GDM1 (cell line): ENCODE measurements around the gene KDM4F.
"Not testable (repeated sequence)": the region's sequence is repeated elsewhere in the genome, so short reads cannot be mapped to it uniquely, and the experiment has no call there.

Experiments
- DNase-seq: peaks from one replicate; lab custom pipeline; 2025; lab: John Stamatoyannopoulos, UW

Gene KDM4F

GRCh38 chr11:95049122-95049521, at the start of gene KDM4F:
KDM4F (plus strand) TSS chr11:95049422.
- DNase-seq: not testable (repeated sequence)

GRCh38 chr11:95003716-95004115, 45.5 kb upstream of the KDM4F start:
- no peak for DNase-seq

- no peak for DNase-seq
These were observed 43.6 kb upstream of the KDM4F start for GRCh38 chr11:95005642-95006041.

GRCh38 chr11:95011376-95011775, 37.8 kb upstream of the KDM4F start:
- DNase-seq: no peak

DNA sequence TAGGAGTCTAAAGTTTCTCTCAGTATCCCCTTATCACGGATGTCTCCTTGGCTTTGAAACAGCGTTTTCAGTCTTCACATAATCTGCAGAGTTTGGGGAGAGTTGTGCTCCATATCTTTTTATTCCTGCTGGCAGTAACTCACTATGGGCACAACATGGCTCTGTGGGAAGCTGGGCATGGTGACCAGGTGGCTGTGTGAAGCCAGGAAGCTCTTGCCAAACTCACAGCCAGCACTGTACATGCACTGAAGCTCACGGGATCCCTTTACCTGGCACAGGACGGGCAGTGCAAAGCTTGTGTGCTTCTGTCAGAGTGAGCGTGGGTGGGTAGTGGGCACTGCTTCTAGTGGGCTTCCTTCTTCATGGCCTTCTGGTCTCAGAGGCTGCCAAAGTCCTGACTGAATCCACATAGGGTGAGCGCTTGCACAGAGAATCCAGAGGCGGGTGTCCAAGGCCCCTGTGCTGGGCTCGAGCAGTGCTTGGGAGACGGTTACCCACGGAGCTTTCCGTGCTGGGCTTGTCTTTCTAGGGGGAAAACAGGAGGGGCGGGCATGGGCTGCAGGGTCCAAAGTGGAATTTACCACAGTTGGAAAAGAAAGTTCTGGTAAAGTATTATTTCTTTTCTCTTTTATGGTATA, 34.9 kb upstream of the KDM4F start:
- DNase-seq: no peak

GRCh38 chr11:95016139-95016538, 33.1 kb upstream of the KDM4F start:
- DNase-seq: no peak

- not testable (repeated sequence) for DNase-seq
These were observed 27.8 kb upstream of the KDM4F start for GRCh38 chr11:95021468-95021867.

- no peak for DNase-seq
These were observed 24.3 kb upstream of the KDM4F start, which contains the start of gene KDM4E for GRCh38 chr11:95024958-95025357. KDM4E (plus strand) TSS chr11:95025258; CDS start chr11:95025558, 300 bp downstream.

- DNase-seq: not testable (repeated sequence)
These were observed 23.6 kb upstream of the KDM4F start for GRCh38 chr11:95025594-95025993.

GRCh38 chr11:95028357-95028756, 20.9 kb upstream of the KDM4F start:
- no peak for DNase-seq

DNA sequence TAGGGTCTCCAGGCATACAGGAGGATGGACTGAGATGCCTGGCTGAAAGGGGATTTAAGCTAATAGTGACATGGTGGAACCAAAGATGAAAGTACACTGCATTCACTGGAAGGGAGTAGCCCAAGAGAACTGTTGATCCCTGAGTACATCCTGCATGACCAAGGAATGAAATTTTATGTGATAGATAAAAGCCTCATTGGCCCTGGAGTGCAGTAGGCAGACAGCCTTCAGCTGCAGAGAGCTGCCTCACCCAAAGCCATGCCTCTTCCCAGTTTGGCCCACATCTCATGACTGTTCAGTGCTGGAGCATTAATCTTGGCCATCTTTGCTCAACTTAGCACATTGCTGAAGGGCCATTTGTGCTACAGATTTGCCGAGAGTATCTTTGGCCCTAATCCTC, 16.2 kb upstream of the KDM4F start:
- DNase-seq: no peak

GRCh38 chr11:95035316-95035715, 13.9 kb upstream of the KDM4F start:
- no peak for DNase-seq

DNA sequence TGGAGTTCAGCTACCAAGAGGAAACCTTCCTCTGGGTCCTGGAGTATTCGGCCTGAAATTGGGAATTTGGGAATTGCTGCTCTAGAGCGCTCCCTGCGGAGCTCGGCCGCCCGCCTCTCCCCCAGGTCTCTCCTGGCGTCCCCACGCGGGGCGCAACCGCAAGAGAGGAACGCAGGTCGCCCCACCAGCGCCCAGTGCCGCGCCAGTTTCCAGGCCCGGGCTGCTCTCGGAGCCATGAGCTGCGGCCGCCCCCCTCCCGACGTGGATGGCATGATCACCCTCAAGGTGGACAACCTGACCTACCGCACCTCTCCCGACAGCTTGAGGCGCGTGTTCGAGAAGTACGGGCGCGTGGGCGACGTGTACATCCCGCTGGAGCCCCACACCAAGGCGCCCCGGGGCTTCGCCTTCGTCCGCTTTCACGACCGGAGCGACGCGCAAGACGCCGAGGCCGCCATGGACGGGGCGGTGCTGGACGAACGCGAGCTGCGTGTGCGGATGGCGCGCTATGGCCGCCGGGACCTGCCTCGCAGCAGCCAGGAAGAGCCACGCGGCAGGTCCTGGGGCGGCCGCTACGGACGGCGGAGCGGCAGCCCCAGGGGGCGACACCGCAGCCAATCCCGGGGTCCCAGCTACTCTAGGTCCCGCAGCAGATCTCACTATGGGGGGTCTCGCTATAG, 11.7 kb upstream of the KDM4F start:
- not testable (repeated sequence) for DNase-seq

GRCh38 chr11:95042239-95042638, 7.0 kb upstream of the KDM4F start:
- no peak for DNase-seq

DNA sequence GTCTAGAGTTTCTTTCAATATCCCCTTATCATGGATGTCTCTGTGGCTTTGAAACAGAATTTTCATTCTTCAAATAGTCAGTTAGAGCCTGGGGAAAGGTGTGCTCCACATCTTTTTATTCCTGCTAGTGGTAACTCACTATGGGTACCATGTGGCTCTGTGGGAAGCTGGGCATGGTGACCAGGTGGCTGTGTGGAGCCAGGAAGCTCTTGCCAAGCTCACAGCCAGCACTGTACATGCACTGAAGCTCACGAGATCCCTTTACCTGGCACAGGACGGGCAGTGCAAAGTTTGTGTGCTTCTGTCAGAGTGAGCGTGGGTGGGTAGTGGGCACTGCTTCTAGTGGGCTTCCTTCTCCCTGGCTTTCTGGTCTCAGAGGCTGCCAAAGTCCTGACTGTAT, 6.3 kb upstream of the KDM4F start:
- no peak for DNase-seq

GRCh38 chr11:95044010-95044409, 5.2 kb upstream of the KDM4F start:
- no peak for DNase-seq

DNA sequence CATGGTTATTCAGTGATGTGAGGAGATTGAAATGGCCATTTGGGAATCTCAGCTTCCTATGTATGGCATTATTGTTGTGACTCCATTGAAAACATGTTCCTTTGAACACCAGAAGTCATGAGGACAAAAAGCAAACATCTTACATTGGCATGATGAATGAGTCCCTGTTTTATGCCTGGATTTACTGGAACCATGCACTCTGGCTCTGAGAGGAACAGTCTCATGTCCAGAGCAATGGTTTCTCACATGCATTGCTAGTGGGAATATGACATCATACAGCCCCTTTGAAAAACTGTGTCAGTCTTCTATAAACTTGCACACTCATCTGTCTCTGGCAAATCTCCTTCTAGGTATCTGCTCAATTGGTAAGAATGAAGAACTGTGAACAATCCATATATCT, 3.4 kb upstream of the KDM4F start:
- DNase-seq: no peak

DNA sequence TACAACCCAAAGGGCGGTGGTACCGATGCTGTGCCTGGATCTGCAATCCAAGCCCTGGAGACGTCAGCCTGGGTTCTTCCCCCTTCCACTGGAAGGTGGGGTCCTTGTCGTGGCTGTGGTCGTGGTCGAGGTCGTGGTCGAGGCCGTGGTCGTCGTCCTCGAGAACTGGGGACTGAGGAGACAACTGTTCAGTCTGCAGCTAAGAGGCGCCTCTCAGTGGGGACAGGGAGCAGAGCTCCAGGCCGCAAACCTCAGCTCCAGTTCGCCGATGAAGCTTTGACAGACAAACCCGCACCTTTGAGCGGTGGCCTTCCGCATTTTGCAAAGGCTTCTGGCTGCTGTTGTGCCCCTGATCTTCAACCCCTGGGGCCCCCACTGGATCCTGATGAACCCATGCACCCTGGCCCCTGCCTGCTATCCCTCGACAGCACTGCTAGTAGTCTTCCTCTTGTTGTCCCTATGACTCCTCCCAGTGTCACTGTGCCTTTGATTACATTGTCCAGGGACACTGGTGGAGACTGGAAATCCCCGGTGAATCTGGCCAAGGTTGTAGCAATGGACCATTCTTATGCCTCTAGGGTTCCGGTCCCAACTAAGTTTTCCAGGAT, 1.5 kb downstream of the KDM4F start:
- DNase-seq: no peak

- DNase-seq: no peak
These were observed 5.1 kb downstream of the KDM4F start for GRCh38 chr11:95054356-95054755.

DNA sequence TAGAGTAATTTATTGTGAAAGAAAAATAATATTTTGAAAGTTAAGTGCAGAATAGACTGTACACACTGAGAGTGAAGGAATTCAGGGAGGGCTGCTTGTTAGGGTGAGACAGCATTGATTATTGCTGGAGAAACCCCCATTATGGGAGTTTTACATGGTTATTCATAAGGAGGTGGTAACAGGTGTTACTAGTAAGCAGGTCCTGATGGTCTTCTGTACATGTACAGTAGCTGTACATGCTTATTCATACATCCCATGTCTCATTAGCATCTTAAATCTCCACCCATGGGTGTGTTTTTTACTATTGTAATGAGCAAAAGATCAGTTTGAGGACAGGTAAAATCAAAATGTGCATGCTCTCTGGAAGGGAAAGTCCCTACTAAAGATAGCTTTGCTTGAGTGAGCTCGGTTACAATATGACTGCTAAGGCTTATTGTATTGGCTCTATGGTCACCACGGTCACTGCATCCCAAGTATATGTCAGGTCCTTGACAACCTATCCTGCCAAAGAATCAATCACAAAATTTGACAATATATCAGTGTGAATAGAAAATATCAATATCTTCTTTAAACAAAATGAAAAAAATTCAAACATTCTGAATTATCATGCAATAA, 6.2 kb downstream of the KDM4F start:
- no peak for DNase-seq

DNA sequence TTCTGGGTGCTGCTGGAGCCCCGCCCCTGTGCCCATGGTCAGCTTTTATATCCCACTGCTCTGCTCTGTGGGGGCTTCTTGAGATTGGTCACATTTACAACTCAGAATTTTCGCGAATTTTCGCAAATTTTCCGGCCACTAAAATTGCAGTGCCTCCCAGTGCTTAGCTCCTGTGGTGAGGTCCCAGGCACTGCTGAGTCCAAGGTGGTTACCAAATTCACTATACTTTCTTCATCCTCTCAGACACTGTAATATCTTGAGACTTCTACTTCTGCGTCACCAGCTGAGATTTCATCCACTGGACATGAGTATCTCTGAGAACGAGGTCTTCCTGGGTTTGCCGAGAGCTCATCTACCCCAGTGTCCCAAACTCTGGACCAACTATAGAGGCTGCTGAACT, 8.7 kb downstream of the KDM4F start:
- DNase-seq: no peak

DNA sequence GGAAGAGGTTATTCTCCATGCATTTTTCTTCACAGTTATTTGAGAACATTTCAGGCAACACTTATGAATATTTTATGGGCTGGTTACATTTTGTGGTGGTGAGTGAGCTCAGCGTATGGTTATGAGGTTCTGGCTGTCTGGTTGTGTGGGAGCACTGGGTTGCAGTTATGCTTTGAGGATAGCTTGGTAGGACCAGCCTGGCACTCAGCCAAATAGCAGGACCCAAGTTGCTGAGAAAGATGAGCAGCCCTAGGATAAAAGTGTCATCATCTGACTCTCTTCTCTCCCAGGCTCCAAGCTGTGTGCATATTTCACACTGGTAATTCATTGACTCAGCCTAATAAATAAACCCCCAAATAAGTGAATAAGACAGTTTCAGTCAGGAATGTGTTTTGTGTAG, 9.4 kb downstream of the KDM4F start:
- DNase-seq: no peak

- DNase-seq: no peak
These were observed 9.8 kb downstream of the KDM4F start for GRCh38 chr11:95059046-95059445.
